ENCODE measurements around the gene C5. TPM values are rescaled to one million over a fixed set of nuclear protein-coding genes. Genes with fewer than 3 reads are reported as not detected.

Gene C5
- total RNA-seq, 1 donor from 2014 or later = 37.8 TPM

DNA sequence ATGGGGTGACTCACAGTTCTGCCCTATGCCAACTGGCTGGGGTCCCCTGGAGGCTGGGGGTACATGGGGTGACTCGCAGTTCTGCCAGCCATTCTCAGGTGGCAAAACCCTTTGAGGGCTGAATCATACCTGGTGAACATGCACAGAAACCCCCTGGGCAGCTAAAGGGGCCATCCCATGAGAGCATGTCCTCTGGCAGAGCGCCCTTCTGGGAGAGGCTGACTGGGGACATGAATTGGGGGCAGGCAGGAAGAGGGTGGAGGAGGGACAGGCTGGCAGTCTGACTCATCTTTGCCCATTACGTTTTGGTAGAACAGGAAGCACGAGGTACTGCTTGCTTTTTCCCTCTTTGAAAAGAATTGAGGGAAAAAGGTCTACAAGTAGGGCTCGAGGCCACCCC, 140.2 kb downstream of the C5 start:
- Histone ChIP-seq H3K4me1 (no peaks in the 10 kb centered on the region), H3K27ac (no peak overlapping the region), H3K27me3 (no peaks in the 10 kb centered on the region), H3K36me3 (peaks cover 7% of the 10 kb centered on the region), H3K4me3 (no peak overlapping the region), H3K9me3 (no peaks in the 10 kb centered on the region)
- intact Hi-C loops (cut with DNase I) = no loop called here
- ATAC-seq (peak; percentile 25), DNase-seq (no peak)
- TF ChIP-seq, protein P1, sequence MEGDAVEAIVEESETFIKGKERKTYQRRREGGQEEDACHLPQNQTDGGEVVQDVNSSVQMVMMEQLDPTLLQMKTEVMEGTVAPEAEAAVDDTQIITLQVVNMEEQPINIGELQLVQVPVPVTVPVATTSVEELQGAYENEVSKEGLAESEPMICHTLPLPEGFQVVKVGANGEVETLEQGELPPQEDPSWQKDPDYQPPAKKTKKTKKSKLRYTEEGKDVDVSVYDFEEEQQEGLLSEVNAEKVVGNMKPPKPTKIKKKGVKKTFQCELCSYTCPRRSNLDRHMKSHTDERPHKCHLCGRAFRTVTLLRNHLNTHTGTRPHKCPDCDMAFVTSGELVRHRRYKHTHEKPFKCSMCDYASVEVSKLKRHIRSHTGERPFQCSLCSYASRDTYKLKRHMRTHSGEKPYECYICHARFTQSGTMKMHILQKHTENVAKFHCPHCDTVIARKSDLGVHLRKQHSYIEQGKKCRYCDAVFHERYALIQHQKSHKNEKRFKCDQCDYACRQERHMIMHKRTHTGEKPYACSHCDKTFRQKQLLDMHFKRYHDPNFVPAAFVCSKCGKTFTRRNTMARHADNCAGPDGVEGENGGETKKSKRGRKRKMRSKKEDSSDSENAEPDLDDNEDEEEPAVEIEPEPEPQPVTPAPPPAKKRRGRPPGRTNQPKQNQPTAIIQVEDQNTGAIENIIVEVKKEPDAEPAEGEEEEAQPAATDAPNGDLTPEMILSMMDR (IDR thresholded peaks at IDR 0.05) = no peak

DNA sequence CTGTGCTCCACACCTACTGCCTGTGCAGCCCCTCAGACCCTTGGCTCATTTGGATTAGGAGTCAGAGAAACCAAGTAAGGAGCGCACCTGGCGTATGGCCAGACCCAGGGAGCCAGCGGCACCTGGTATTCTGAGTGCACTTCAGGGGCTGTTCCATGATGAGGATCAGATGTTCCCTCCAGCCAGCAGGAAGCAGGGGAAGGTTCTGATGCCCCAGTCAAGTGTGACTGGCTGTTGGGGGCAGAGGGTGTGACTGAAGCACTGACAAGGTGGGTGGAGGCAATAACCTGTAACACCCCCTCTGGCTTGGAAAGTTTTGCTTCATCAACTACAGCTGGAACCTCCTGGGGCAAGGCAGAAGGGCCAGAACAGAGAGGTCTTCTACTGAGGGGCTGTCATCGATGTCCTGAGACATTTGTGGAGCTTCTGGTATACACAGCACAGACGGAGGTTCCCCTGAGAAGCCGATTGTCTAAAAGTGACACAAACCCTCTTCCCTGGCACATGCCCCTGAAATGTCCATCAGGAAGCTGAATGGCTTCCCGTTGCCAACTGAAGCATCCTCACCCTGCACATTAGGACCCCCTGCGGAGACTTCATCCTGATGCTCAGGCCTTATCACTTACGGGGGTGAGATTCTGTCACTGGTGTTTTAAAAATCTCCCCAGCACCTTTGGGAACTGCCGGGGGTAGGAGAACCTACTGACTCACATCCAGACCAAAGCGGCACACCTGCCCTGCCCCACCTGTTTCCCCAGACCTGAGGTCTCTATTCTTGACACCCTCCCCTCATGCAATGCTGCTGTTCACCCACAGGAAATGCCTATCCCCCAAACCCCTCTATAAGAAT, 144.5 kb downstream of the C5 start:
- TF ChIP-seq, protein P1 (IDR thresholded peaks at IDR 0.05) = no peak
- no peaks in the 10 kb centered on the region for H3K9me3 ChIP-seq
- intact Hi-C loops (cut with DNase I) = no loop called here
- ATAC-seq (no peak), DNase-seq (no peak)
- H3K27me3 ChIP-seq = no peaks in the 10 kb centered on the region
- H3K36me3 ChIP-seq = no peaks in the 10 kb centered on the region
- no peak overlapping the region for H3K4me3 ChIP-seq
- H3K27ac ChIP-seq = no peak overlapping the region
- H3K4me1 ChIP-seq = no peaks in the 10 kb centered on the region

DNA sequence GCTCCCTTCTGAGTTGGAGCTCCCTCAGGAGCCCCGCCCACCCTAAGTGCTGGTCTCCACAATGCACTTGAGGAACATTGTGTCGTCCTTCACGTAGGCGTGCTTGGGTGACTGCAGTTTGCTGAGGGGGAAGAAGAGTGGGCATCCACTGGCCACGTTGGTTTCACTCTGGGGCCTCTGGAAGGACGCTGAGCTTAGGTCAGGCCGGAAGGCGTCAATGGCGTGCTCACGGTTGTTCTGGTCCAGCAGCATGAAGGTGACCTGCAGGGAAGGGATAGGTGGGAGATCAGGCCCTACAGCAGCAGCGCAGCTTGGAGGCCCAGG, 145.1 kb downstream of the C5 start:
- H3K4me3 ChIP-seq = no peak overlapping the region
- no peaks in the 10 kb centered on the region for H3K27me3 ChIP-seq
- H3K27ac ChIP-seq = no peak overlapping the region
- intact Hi-C loops (cut with DNase I) = no loop called here
- DNase-seq = no peak
- TF ChIP-seq, protein P1 (IDR thresholded peaks at IDR 0.05) = no peak
- no peaks in the 10 kb centered on the region for H3K9me3 ChIP-seq
- H3K36me3 ChIP-seq = no peaks in the 10 kb centered on the region
- H3K4me1 ChIP-seq = no peaks in the 10 kb centered on the region
- ATAC-seq = peak; percentile 10

DNA sequence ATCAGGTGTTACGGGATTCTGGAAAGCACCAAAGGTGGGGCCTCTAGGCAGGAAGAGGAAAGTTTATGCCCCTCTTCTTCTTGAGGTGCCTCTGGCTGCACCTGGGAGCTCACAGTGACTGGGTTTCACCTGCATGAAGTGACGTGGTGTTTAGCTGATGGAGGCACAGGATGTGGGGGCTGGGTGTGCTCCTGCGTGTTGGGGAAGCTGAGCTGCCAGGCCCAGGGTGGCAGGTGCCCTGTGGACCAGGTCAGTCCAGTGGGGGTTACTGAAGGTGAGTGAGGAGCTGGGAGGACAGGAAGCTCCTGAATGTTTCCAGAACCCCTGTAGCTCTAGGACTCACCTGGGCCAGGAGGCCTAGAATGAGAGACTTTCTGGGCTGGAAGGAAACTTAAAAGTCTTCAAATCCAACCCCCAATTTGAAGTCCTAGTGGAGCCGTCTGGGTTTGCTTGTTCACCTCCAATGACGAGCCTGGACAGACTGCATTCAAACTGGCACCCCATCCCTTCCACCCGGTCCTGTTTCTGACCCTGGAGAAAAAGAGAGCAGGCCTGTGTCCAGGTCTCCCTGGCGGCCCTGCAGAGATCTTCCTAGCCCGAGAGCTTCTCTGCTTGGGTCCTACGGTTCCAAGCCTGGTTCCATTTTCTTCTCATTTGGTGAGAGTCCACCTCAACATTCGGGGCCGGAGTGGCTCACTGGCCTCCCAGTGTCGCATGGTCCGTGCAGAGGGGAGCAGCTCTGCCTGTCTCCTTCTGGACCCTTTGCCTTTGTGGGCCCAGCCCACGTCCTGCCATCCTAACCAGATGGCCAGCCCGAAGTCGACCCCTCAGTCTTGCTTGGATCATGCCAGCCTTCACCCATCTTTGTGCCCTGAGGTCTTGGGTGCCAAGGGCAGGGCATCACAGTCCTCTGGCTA, 145.8 kb downstream of the C5 start:
- DNase-seq = no peak
- H3K9me3 ChIP-seq = no peaks in the 10 kb centered on the region
- intact Hi-C loops (cut with DNase I) = no loop called here
- H3K27ac ChIP-seq = no peak overlapping the region
- TF ChIP-seq, protein P1 (IDR thresholded peaks at IDR 0.05) = no peak
- H3K4me3 ChIP-seq = no peak overlapping the region
- H3K36me3 ChIP-seq = no peaks in the 10 kb centered on the region
- H3K4me1 ChIP-seq = no peaks in the 10 kb centered on the region
- no peaks in the 10 kb centered on the region for H3K27me3 ChIP-seq
- ATAC-seq = peak; percentile 7

DNA sequence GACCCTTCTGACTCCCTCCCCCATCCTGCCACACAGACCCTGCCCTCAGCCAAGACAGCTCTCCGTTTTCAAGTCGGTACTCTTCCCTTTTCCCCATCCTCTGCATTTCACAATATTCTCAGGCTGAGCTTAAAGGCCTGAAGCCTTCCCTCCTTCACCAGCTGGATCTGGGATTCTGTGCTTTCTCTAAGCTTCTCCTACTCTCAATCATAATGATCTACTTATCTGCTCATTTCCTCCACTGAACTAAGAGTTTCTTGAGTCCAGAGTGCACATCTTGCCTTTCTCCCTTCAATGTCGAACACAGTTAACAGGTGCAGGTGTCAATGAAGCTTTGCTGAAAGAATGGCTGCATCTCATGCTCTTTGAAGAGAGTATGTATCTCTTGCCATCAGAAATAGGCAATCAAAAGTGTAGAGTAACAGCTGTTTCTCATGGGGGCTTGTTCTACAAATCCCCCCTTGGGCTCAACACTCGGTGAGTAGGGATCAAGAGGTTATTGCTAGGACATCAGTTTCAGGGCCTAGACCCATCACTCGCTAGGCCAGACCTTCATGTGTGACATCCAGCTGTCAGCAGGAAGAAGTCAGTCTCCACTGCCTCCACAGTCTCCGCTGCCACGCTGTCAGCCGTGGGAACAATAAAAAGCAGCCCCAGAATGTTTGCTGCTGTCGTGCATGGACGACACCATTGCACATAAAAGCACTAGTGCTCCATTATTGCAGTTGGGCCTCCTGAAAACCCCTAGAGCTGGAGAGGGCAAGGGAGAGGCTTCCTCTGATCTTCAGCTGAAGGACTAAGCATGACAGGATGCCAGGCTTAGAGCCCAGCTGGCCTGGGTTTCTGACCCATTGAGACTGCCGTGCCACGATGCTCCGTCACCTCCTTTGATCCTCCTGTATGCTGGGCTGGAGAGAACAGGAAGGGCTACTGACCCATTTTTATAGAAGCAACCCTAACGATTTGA, 147.2 kb downstream of the C5 start:
- TF ChIP-seq, protein P1 (IDR thresholded peaks at IDR 0.05) = no peak
- ATAC-seq (no peak), DNase-seq (no peak)
- Histone ChIP-seq H3K4me3 (no peak overlapping the region), H3K36me3 (no peaks in the 10 kb centered on the region), H3K4me1 (no peaks in the 10 kb centered on the region), H3K9me3 (no peaks in the 10 kb centered on the region), H3K27ac (no peak overlapping the region), H3K27me3 (no peaks in the 10 kb centered on the region)
- intact Hi-C loops (cut with DNase I) = no loop called here

Data from upper lobe of right lung (tissue), 1 donor.